GM21367 (cell line): ENCODE measurements around the gene CYTIP.
"Not testable (repeated sequence)": the region's sequence is repeated elsewhere in the genome, so short reads cannot be mapped to it uniquely, and the experiment has no call there.

Experiments
- ATAC-seq: cut with Tn5 transposase; IDR thresholded peaks from one replicate; pipeline ENCODE4 v1.9.1; 2021; ENCODE audit not compliant: unreplicated experiment

The CYTIP gene

GRCh38 chr2:157427003-157427921 lies 16.6 kb downstream of the CYTIP start:
- ATAC-seq, result no peak

GRCh38 chr2:157426477-157426994 lies 17.4 kb downstream of the CYTIP start:
- no peak for ATAC-seq

GRCh38 chr2:157424374-157424773 lies 19.5 kb downstream of the CYTIP start:
- ATAC-seq, result no peak

- no peak for ATAC-seq
Measured at GRCh38 chr2:157421964-157422363, 21.9 kb downstream of the CYTIP start.

- no peak for ATAC-seq
Measured at GRCh38 chr2:157421331-157421944, 22.5 kb downstream of the CYTIP start.

- ATAC-seq, result no peak
Measured at GRCh38 chr2:157420771-157421323, 23.0 kb downstream of the CYTIP start.

- ATAC-seq, result no peak
Measured at GRCh38 chr2:157419031-157419575, 24.8 kb downstream of the CYTIP start.

- no peak for ATAC-seq
Measured at GRCh38 chr2:157418239-157418641, 25.6 kb downstream of the CYTIP start.

GRCh38 chr2:157415591-157416101 lies 28.2 kb downstream of the CYTIP start:
- ATAC-seq, result no peak

GRCh38 chr2:157414050-157414449 lies 29.8 kb downstream of the CYTIP start:
- peak; percentile 20 for ATAC-seq

GRCh38 chr2:157413326-157414035 lies 30.4 kb downstream of the CYTIP start:
- ATAC-seq, result peak; percentile 86

GRCh38 chr2:157411624-157412336 lies 32.1 kb downstream of the CYTIP start:
- ATAC-seq, result no peak

- ATAC-seq, result not testable (repeated sequence)
Measured at GRCh38 chr2:157405398-157405797, 38.5 kb downstream of the CYTIP start.

- peak; percentile 98 for ATAC-seq
Measured at GRCh38 chr2:157404363-157404762, 39.5 kb downstream of the CYTIP start.

GRCh38 chr2:157402801-157403485 lies 40.9 kb downstream of the CYTIP start:
- ATAC-seq, result not testable (repeated sequence)

GRCh38 chr2:157395811-157396210 lies 48.1 kb downstream of the CYTIP start:
- no peak for ATAC-seq

GRCh38 chr2:157394928-157395327 lies 49.0 kb downstream of the CYTIP start:
- ATAC-seq, result no peak

GRCh38 chr2:157393348-157393747 lies 50.5 kb downstream of the CYTIP start:
- no peak for ATAC-seq

- ATAC-seq, result no peak
Measured at GRCh38 chr2:157388827-157389226, 55.1 kb downstream of the CYTIP start.
